Measurements from ENCODE around the gene ZG16.

DNA sequence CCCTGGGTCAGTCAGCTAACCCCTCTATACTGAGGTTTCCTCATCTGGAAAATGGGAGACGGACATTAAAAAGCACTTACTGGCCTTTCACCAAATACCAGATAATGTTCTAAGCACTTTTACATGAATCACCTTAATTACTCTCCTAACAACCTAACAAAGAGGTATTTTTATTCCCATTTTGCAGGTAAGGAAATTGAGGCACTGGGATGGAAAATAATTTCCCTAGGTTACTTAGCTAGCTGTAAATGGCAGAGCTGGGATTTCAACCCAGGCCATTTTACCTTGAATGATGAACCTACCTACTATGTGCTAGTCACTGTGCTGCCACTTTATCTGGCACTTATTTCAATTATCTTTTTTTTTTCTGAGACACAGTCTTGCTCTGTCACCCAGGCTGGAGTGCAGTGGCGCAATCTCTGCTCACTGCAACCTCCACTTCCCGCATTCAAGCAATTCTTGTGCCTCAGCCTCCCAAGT lies 16.2 kb downstream of the ZG16 start:
- TF ChIP-seq, protein P1, sequence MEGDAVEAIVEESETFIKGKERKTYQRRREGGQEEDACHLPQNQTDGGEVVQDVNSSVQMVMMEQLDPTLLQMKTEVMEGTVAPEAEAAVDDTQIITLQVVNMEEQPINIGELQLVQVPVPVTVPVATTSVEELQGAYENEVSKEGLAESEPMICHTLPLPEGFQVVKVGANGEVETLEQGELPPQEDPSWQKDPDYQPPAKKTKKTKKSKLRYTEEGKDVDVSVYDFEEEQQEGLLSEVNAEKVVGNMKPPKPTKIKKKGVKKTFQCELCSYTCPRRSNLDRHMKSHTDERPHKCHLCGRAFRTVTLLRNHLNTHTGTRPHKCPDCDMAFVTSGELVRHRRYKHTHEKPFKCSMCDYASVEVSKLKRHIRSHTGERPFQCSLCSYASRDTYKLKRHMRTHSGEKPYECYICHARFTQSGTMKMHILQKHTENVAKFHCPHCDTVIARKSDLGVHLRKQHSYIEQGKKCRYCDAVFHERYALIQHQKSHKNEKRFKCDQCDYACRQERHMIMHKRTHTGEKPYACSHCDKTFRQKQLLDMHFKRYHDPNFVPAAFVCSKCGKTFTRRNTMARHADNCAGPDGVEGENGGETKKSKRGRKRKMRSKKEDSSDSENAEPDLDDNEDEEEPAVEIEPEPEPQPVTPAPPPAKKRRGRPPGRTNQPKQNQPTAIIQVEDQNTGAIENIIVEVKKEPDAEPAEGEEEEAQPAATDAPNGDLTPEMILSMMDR (conservative IDR thresholded peaks at IDR 0.05) = no peak
- TF ChIP-seq EZH2 (IDR thresholded peaks at IDR 0.05; ENCODE audit: low read depth) = no peak
